Ishikawa (cell line): Measurements from ENCODE around the gene WFDC8.

Source experiments
- CEBPB ChIP-seq: IDR thresholded peaks from 2 replicates; pipeline ENCODE4 v1.6.1; 2012
- EP300 ChIP-seq: IDR thresholded peaks from 2 replicates; pipeline ENCODE4 v1.6.1; 2012; ENCODE audit warnings: borderline replicate concordance
- TCF12 ChIP-seq: IDR thresholded peaks from 2 replicates; pipeline ENCODE4 v1.6.1; 2012; ENCODE audit warnings: low read depth
- YY1 ChIP-seq: IDR thresholded peaks from 2 replicates; pipeline ENCODE4 v1.6.1; 2012; ENCODE audit warnings: low read depth
- ZBTB7A ChIP-seq: IDR thresholded peaks from 2 replicates; pipeline ENCODE4 v1.6.1; 2012; ENCODE audit warnings: low read depth
- TF ChIP-seq, protein P1 (sequence below): IDR thresholded peaks from 2 replicates; pipeline ENCODE4 v1.6.1; 2012
- TF ChIP-seq, protein P2 (sequence below): IDR thresholded peaks from 2 replicates; pipeline ENCODE4 v1.6.1; 2012; ENCODE audit warnings: low read depth, mild to moderate bottlenecking

DNA sequence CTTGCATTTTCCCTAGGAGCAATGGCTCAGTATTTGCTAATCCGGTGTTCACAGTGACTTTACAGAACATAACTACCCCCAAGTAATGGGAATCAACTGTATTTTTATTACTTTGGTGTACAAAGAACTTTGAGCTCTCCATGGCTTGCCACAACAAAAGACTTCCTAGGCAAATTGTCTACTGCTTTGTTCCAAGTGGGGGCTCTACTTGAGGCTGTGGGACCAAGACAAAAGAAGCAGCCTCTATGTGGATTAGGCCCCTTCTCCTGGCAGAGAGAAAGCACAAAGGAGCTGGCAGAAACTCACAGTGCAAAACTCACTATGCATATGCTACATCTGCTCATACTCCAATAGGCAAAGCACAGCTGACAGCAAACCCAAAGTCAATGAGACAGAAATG, 853 bp downstream of the WFDC8 start:
- TF ChIP-seq, protein P1, sequence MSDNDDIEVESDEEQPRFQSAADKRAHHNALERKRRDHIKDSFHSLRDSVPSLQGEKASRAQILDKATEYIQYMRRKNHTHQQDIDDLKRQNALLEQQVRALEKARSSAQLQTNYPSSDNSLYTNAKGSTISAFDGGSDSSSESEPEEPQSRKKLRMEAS, result no peak
- no peak for TF ChIP-seq YY1
- no peak for TF ChIP-seq EP300
- no peak for TF ChIP-seq ZBTB7A
- TF ChIP-seq CEBPB, result no peak
- TF ChIP-seq, protein P2, sequence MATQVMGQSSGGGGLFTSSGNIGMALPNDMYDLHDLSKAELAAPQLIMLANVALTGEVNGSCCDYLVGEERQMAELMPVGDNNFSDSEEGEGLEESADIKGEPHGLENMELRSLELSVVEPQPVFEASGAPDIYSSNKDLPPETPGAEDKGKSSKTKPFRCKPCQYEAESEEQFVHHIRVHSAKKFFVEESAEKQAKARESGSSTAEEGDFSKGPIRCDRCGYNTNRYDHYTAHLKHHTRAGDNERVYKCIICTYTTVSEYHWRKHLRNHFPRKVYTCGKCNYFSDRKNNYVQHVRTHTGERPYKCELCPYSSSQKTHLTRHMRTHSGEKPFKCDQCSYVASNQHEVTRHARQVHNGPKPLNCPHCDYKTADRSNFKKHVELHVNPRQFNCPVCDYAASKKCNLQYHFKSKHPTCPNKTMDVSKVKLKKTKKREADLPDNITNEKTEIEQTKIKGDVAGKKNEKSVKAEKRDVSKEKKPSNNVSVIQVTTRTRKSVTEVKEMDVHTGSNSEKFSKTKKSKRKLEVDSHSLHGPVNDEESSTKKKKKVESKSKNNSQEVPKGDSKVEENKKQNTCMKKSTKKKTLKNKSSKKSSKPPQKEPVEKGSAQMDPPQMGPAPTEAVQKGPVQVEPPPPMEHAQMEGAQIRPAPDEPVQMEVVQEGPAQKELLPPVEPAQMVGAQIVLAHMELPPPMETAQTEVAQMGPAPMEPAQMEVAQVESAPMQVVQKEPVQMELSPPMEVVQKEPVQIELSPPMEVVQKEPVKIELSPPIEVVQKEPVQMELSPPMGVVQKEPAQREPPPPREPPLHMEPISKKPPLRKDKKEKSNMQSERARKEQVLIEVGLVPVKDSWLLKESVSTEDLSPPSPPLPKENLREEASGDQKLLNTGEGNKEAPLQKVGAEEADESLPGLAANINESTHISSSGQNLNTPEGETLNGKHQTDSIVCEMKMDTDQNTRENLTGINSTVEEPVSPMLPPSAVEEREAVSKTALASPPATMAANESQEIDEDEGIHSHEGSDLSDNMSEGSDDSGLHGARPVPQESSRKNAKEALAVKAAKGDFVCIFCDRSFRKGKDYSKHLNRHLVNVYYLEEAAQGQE, result no peak
- TF ChIP-seq TCF12, result no peak
